ENCODE results near the gene SOX8.

DNA sequence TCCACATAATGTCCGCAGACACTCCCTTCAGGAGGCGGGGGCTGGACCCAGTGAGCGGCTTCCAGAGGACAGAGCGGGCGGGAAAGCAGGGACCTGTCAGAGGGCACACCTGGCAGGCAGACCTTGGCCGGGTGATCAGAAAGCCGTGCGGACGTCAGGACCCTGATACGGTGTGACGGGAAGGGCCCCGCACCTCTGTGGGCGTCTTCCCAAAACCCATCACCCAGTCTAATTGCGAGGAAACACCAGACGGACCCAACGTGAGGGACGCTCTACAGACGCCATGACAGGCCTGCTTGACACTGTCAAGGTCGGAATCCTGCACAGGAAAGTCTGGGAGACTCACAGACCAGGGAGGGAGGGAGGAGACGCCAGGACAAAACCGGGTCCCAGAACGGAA lies 19.2 kb upstream of the SOX8 start:
- no peak for TF ChIP-seq POLR2A (IDR thresholded peaks at IDR 0.05)
- TF ChIP-seq, protein P1, sequence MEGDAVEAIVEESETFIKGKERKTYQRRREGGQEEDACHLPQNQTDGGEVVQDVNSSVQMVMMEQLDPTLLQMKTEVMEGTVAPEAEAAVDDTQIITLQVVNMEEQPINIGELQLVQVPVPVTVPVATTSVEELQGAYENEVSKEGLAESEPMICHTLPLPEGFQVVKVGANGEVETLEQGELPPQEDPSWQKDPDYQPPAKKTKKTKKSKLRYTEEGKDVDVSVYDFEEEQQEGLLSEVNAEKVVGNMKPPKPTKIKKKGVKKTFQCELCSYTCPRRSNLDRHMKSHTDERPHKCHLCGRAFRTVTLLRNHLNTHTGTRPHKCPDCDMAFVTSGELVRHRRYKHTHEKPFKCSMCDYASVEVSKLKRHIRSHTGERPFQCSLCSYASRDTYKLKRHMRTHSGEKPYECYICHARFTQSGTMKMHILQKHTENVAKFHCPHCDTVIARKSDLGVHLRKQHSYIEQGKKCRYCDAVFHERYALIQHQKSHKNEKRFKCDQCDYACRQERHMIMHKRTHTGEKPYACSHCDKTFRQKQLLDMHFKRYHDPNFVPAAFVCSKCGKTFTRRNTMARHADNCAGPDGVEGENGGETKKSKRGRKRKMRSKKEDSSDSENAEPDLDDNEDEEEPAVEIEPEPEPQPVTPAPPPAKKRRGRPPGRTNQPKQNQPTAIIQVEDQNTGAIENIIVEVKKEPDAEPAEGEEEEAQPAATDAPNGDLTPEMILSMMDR (IDR thresholded peaks at IDR 0.05), result no peak
